K562 (cell line): Measurements from ENCODE around the gene LPIN1.
"Not testable (repeated sequence)": the region's sequence is repeated elsewhere in the genome, so short reads cannot be mapped to it uniquely, and the experiment has no call there.

Experiments
- BRCA1 ChIP-seq, 2 experiments: fragments of 450-650 bp in 1 of 2; sonication (generic) in 1 of 2; formaldehyde crosslinking in 1 of 2; IDR thresholded peaks; 2 replicates each; pipeline versions ENCODE4 v1.5.0 to v1.6.1; 2017 to 2020; ENCODE audit warnings: mild to moderate bottlenecking in 1 of 2, missing genetic modification reagents in 1 of 2
- CBX3 ChIP-seq, 2 experiments: IDR thresholded peaks; 1 replicate in 1 of 2; 2 replicates in 1 of 2; pipeline ENCODE4 v1.6.1; 2012; ENCODE audit warnings: inconsistent platforms in 2 of 2, low read length in 2 of 2, borderline replicate concordance in 1 of 2, control low read depth in 1 of 2
- ETV6 ChIP-seq, 3 experiments: fragments of 150-350 bp in 1 of 3; sonication (generic) in 1 of 3; formaldehyde crosslinking in 1 of 3; IDR thresholded peaks; 2 replicates each; pipeline versions ENCODE4 v1.6.1 to v1.8.0; 2014 to 2022; ENCODE audit warnings: borderline replicate concordance in 2 of 3, low read depth in 2 of 3, antibody characterized with exemption in 1 of 3, low read length in 1 of 3, mild to moderate bottlenecking in 1 of 3, missing genetic modification reagents in 1 of 3
- KDM1A ChIP-seq, 2 experiments: fragments of 450-650 bp; IDR thresholded peaks; 2 replicates each; pipeline ENCODE4 v1.6.1; 2016; ENCODE audit warnings: mild to moderate bottlenecking in 2 of 2
- POLR2H ChIP-seq: IDR thresholded peaks from 2 replicates; pipeline ENCODE4 v1.6.1; 2016; ENCODE audit warnings: missing genetic modification characterization, low read depth, mild to moderate bottlenecking, control low read depth, missing compliant biosample characterization, moderate library complexity
- SMC3 ChIP-seq: conservative IDR thresholded peaks from 2 replicates; pipeline ENCODE4 v1.6.1; 2011; ENCODE audit warnings: low read depth, low read length, improper control_type of control experiment; ENCODE audit not compliant: insufficient read depth
- SREBF1 ChIP-seq: fragments of 150-350 bp; IDR thresholded peaks from 2 replicates; pipeline ENCODE4 v1.6.1; 2014; ENCODE audit warnings: antibody characterized with exemption, low read depth, low read length, borderline replicate concordance
- ZBED1 ChIP-seq: IDR thresholded peaks from 2 replicates; pipeline ENCODE4 v1.6.1; 2014
- ZNF239 ChIP-seq: fragments of 250-450 bp; sonication (Bioruptor Pico); IDR thresholded peaks from 2 replicates; pipeline ENCODE4 v1.4.0; 2020; ENCODE audit warnings: mild to moderate bottlenecking
- TF ChIP-seq, protein P1 (sequence below): fragments of 200-400 bp; formaldehyde crosslinking; IDR thresholded peaks from 2 replicates; pipeline ENCODE4 v1.6.1; 2017; ENCODE audit warnings: mild to moderate bottlenecking, low read depth, low read length, moderate library complexity
- TF ChIP-seq, protein P2 (sequence below), 2 experiments: fragments of 450-650 bp in 1 of 2; sonication (generic) in 1 of 2; formaldehyde crosslinking; conservative IDR thresholded peaks; 2 replicates each; pipeline versions ENCODE4 v1.4.0 to v1.8.1; 2020 to 2022; ENCODE audit warnings: mild to moderate bottlenecking in 1 of 2, missing genetic modification reagents in 1 of 2
- TF ChIP-seq, protein P3 (sequence below): fragments of 450-650 bp; IDR thresholded peaks from 2 replicates; pipeline ENCODE4 v1.6.1; 2016; ENCODE audit warnings: missing biosample characterization, missing genetic modification characterization
- TF ChIP-seq, protein P4 (sequence below), 3 experiments: IDR thresholded peaks in 2 of 3; conservative IDR thresholded peaks in 1 of 3; 2 replicates each; pipeline ENCODE4 v1.5.1; 2011 to 2012; ENCODE audit warnings: low read length in 3 of 3, mild to moderate bottlenecking in 3 of 3, control low read depth in 2 of 3, improper control_type of control experiment in 1 of 3, inconsistent platforms in 1 of 3, low read depth in 1 of 3, mixed read lengths in 1 of 3, moderate library complexity in 1 of 3; ENCODE audit not compliant: insufficient read depth in 2 of 3

DNA sequence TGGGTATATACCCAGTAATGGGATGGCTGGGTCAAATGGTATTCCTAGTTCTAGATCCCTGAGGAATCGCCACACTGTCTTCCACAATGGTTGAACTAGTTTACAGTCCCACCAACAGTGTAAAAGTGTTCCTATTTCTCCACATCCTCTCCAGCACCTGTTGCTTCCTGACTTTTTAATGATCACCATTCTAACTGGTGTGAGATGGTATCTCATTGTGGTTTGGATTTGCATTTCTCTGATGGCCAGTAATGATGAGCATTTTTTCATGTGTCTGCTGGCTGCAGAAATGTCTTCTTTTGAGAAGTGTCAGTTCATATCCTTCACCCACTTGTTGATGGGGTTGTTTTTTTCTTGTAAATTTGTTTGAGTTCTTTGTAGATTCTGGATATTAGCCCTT, 98.4 kb downstream of the LPIN1 start:
- TF ChIP-seq, protein P1, sequence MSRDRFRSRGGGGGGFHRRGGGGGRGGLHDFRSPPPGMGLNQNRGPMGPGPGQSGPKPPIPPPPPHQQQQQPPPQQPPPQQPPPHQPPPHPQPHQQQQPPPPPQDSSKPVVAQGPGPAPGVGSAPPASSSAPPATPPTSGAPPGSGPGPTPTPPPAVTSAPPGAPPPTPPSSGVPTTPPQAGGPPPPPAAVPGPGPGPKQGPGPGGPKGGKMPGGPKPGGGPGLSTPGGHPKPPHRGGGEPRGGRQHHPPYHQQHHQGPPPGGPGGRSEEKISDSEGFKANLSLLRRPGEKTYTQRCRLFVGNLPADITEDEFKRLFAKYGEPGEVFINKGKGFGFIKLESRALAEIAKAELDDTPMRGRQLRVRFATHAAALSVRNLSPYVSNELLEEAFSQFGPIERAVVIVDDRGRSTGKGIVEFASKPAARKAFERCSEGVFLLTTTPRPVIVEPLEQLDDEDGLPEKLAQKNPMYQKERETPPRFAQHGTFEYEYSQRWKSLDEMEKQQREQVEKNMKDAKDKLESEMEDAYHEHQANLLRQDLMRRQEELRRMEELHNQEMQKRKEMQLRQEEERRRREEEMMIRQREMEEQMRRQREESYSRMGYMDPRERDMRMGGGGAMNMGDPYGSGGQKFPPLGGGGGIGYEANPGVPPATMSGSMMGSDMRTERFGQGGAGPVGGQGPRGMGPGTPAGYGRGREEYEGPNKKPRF = not testable (repeated sequence)
- TF ChIP-seq BRCA1 (IDR thresholded peaks at IDR 0.05); BRCA1 (CRISPR knock-in tag; IDR thresholded peaks at IDR 0.05); ZNF239 (CRISPR knock-in tag); SMC3; CBX3 (IDR thresholded peaks at IDR 0.05; ENCODE audit: borderline replicate concordance in 1 of 2, low read length in 2 of 2); ETV6 (IDR thresholded peaks at IDR 0.05; ENCODE audit: borderline replicate concordance in 1 of 2, low read depth in 2 of 2, low read length in 1 of 2); ETV6 (CRISPR knock-in tag; IDR thresholded peaks at IDR 0.05; ENCODE audit: borderline replicate concordance); ZBED1; KDM1A (IDR thresholded peaks at IDR 0.05); POLR2H (tag); SREBF1: not testable (repeated sequence)
- TF ChIP-seq, protein P2, sequence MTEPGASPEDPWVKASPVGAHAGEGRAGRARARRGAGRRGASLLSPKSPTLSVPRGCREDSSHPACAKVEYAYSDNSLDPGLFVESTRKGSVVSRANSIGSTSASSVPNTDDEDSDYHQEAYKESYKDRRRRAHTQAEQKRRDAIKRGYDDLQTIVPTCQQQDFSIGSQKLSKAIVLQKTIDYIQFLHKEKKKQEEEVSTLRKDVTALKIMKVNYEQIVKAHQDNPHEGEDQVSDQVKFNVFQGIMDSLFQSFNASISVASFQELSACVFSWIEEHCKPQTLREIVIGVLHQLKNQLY (CRISPR knock-in tag; conservative IDR thresholded peaks at IDR 0.05) = not testable (repeated sequence)
- TF ChIP-seq, protein P3, sequence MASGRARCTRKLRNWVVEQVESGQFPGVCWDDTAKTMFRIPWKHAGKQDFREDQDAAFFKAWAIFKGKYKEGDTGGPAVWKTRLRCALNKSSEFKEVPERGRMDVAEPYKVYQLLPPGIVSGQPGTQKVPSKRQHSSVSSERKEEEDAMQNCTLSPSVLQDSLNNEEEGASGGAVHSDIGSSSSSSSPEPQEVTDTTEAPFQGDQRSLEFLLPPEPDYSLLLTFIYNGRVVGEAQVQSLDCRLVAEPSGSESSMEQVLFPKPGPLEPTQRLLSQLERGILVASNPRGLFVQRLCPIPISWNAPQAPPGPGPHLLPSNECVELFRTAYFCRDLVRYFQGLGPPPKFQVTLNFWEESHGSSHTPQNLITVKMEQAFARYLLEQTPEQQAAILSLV (tag) = not testable (repeated sequence)
- TF ChIP-seq, protein P4, sequence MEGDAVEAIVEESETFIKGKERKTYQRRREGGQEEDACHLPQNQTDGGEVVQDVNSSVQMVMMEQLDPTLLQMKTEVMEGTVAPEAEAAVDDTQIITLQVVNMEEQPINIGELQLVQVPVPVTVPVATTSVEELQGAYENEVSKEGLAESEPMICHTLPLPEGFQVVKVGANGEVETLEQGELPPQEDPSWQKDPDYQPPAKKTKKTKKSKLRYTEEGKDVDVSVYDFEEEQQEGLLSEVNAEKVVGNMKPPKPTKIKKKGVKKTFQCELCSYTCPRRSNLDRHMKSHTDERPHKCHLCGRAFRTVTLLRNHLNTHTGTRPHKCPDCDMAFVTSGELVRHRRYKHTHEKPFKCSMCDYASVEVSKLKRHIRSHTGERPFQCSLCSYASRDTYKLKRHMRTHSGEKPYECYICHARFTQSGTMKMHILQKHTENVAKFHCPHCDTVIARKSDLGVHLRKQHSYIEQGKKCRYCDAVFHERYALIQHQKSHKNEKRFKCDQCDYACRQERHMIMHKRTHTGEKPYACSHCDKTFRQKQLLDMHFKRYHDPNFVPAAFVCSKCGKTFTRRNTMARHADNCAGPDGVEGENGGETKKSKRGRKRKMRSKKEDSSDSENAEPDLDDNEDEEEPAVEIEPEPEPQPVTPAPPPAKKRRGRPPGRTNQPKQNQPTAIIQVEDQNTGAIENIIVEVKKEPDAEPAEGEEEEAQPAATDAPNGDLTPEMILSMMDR (IDR thresholded peaks at IDR 0.05 in 2 of 3, conservative IDR thresholded peaks at IDR 0.05 in 1 of 3; ENCODE audit: insufficient read depth in 2 of 3, low read depth in 1 of 3, low read length in 3 of 3) = not testable (repeated sequence)
